PC-9 (cell line): ENCODE measurements around the gene HSPA5. TPM values are rescaled to one million over a fixed set of nuclear protein-coding genes. Genes with fewer than 3 reads are reported as not detected.

Experiments used
- BruUV-seq: library from RNA; stranded (reverse); fragments of 400-500 nt; replicated peaks from 2 replicates; lab custom pipeline; 2021; lab: Mats Ljungman, UMichigan
- CTCF ChIA-PET: fragments of 300-600 bp; sonication (Branson Sonifier 250); formaldehyde crosslinking; loops from one replicate; lab custom pipeline; 2022; ENCODE audit warnings: antibody characterized with exemption; lab: Charles Lee
- POLR2A ChIA-PET: fragments of 300-600 bp; sonication (Branson Sonifier 250); formaldehyde crosslinking; loops from one replicate; lab custom pipeline; 2022; ENCODE audit warnings: antibody characterized with exemption; ENCODE audit not compliant: unreplicated experiment; lab: Charles Lee
- DNase-seq, 2 experiments: peaks; one replicate each; pipeline versions ENCODE4 v3.0.0 to v3.0.0-alpha.2; 2015 to 2022; ENCODE audit warnings: mixed read lengths in 1 of 2
- H2AFZ ChIP-seq: fragments of 200-600 bp; sonication (generic); 2 replicates; pipeline ENCODE4 v1.8.1; 2017; ENCODE audit warnings: antibody characterized with exemption
- H3F3A ChIP-seq: fragments of 200-600 bp; sonication (generic); 2 replicates; pipeline ENCODE4 v1.8.1; 2017; ENCODE audit warnings: antibody characterized with exemption, mild to moderate bottlenecking, low read depth; ENCODE audit not compliant: insufficient read depth
- H3K27ac ChIP-seq: fragments of 200-600 bp; sonication (generic); 2 replicates; pipeline ENCODE4 v1.6.1; 2016; ENCODE audit warnings: mixed run types
- H3K27me3 ChIP-seq: fragments of 200-600 bp; sonication (generic); 2 replicates; pipeline ENCODE4 v1.6.1; 2016; ENCODE audit warnings: low read depth, mixed run types; ENCODE audit not compliant: insufficient read depth
- H3K36me3 ChIP-seq: fragments of 200-600 bp; sonication (generic); 2 replicates; pipeline ENCODE4 v1.6.1; 2016; ENCODE audit warnings: low read depth, mixed run types
- H3K4me1 ChIP-seq: fragments of 200-600 bp; sonication (generic); replicated peaks from 2 replicates; pipeline ENCODE4 v1.6.1; 2016; ENCODE audit warnings: mixed run types; ENCODE audit not compliant: insufficient read depth
- H3K4me2 ChIP-seq: fragments of 200-600 bp; sonication (generic); 2 replicates; pipeline ENCODE4 v1.6.1; 2017; ENCODE audit warnings: mixed run types
- H3K4me3 ChIP-seq: fragments of 200-600 bp; sonication (generic); 2 replicates; pipeline ENCODE4 v1.6.1; 2016; ENCODE audit warnings: mixed run types
- H3K79me2 ChIP-seq: fragments of 200-600 bp; sonication (generic); 2 replicates; pipeline ENCODE4 v1.6.1; 2017; ENCODE audit warnings: low read depth, mixed run types
- H3K9me2 ChIP-seq: fragments of 200-600 bp; sonication (generic); 2 replicates; pipeline ENCODE4 v1.8.1; 2017; ENCODE audit warnings: mild to moderate bottlenecking; ENCODE audit not compliant: insufficient read depth
- H3K9me3 ChIP-seq: fragments of 200-600 bp; sonication (generic); 2 replicates; pipeline ENCODE4 v1.8.1; 2016; ENCODE audit warnings: low read depth; ENCODE audit not compliant: insufficient read depth
- H4K20me1 ChIP-seq: fragments of 200-600 bp; sonication (generic); 2 replicates; pipeline ENCODE4 v1.8.1; 2017; ENCODE audit not compliant: insufficient read depth
- CTCF ChIP-seq: fragments of 200-600 bp; sonication (generic); conservative IDR thresholded peaks from 2 replicates; pipeline ENCODE4 v1.6.1; 2017; ENCODE audit warnings: mixed run types, antibody characterized with exemption, mild to moderate bottlenecking, moderate library complexity
- EZH2 ChIP-seq: fragments of 200-600 bp; sonication (generic); IDR thresholded peaks from 2 replicates; pipeline ENCODE4 v1.8.0; 2017; ENCODE audit warnings: antibody characterized with exemption, low read depth
- intact Hi-C: fragments of 100-400 bp; cut with micrococcal nuclease; formaldehyde crosslinking; loops from one replicate; pipeline ENCODE4 v1.10.0; 2022; ENCODE audit not compliant: unreplicated experiment
- total RNA-seq: library from RNA; stranded (reverse); gene quantifications from 2 replicates; pipeline ENCODE4 v1.2.3, GENCODE V29; 2021

Gene HSPA5
- total RNA-seq, 1 experiment from 2014 or later: 235 TPM

- H3F3A ChIP-seq: peaks cover 67% of the 10 kb centered on the region
- peaks cover 66% of the 10 kb centered on the region for H3K79me2 ChIP-seq
- intact Hi-C loops: no loop called here
- no peaks in the 10 kb centered on the region for H3K27me3 ChIP-seq
- no peaks in the 10 kb centered on the region for H3K9me2 ChIP-seq
- POLR2A ChIA-PET: interaction anchor here (0.6 to 1.3 kb wide), 8 partner anchors 32 to 472 kb away, joined by 3 to 8 read pairs (median 3); partner anchors contain the start of gene RABEPK
- H3K4me1 ChIP-seq: peaks cover 57% of the 10 kb centered on the region
- DNase-seq: peak in 1 of 2 experiments; percentile 32
- TF ChIP-seq CTCF (no peak), EZH2 (no peak)
- H2AFZ ChIP-seq: no peak overlapping the region
- peak overlapping the region; percentile 95 for H3K4me2 ChIP-seq
- H3K36me3 ChIP-seq: peaks cover 49% of the 10 kb centered on the region
- BruUV-seq: no TSS peak
- H3K27ac ChIP-seq: peak overlapping the region; percentile 88
- CTCF ChIA-PET: interaction anchor here (0.6 to 1.3 kb wide), 2 partner anchors 85 to 119 kb away, joined by 4 read pairs; no protein-coding TSS in a partner anchor
- H4K20me1 ChIP-seq: peaks cover 53% of the 10 kb centered on the region
- no peaks in the 10 kb centered on the region for H3K9me3 ChIP-seq
- H3K4me3 ChIP-seq: peak overlapping the region; percentile 92
Observed at GRCh38 chr9:125240649-125240999, 519 bp downstream of the HSPA5 start.

GRCh38 chr9:125239631-125240597, 1.2 kb downstream of the HSPA5 start:
- no peak for TF ChIP-seq CTCF
- no peak for TF ChIP-seq EZH2
- Histone ChIP-seq H4K20me1 (peaks cover 60% of the 10 kb centered on the region), H2AFZ (no peak overlapping the region), H3K9me2 (no peaks in the 10 kb centered on the region), H3K4me2 (peak overlapping the region; percentile 95), H3K4me3 (peak overlapping the region; percentile 92), H3K27ac (peak overlapping the region; percentile 88), H3K79me2 (peaks cover 70% of the 10 kb centered on the region), H3K9me3 (no peaks in the 10 kb centered on the region), H3F3A (peaks cover 74% of the 10 kb centered on the region), H3K27me3 (no peaks in the 10 kb centered on the region), H3K36me3 (peaks cover 53% of the 10 kb centered on the region), H3K4me1 (peaks cover 57% of the 10 kb centered on the region)
- BruUV-seq: no TSS peak
- ChIA-PET POLR2A (interaction anchor here (0.7 to 0.9 kb wide), 3 partner anchors 33 to 460 kb away, joined by 3 read pairs; partner anchors contain the start of gene RABEPK), CTCF (no interaction called here)
- intact Hi-C loops: no loop called here
- DNase-seq: no peak

GRCh38 chr9:125238915-125239446, 2.2 kb downstream of the HSPA5 start:
- ChIA-PET POLR2A (interaction anchor here (1.0 kb wide), 1 partner anchor 1160 kb away, joined by 4 read pairs; no protein-coding TSS in a partner anchor), CTCF (no interaction called here)
- intact Hi-C loops: no loop called here
- H3K27ac ChIP-seq: peak overlapping the region; percentile 88
- H3K9me2 ChIP-seq: no peaks in the 10 kb centered on the region
- peaks cover 52% of the 10 kb centered on the region for H3K4me1 ChIP-seq
- no peak overlapping the region for H2AFZ ChIP-seq
- no peak for TF ChIP-seq CTCF
- TF ChIP-seq EZH2: no peak
- peaks cover 64% of the 10 kb centered on the region for H4K20me1 ChIP-seq
- BruUV-seq: no TSS peak
- DNase-seq: no peak
- H3K4me2 ChIP-seq: peak overlapping the region; percentile 95
- H3K4me3 ChIP-seq: peak overlapping the region; percentile 92
- H3K79me2 ChIP-seq: peaks cover 70% of the 10 kb centered on the region
- no peaks in the 10 kb centered on the region for H3K9me3 ChIP-seq
- H3K27me3 ChIP-seq: no peaks in the 10 kb centered on the region
- peaks cover 53% of the 10 kb centered on the region for H3K36me3 ChIP-seq
- peaks cover 76% of the 10 kb centered on the region for H3F3A ChIP-seq
